Astrocyte of the spinal cord (primary cell): Measurements from ENCODE around the gene MN1.
A peak's percentile ranks its signal among the peaks of the same experiment; 100 is the strongest.

Source experiments
- DNase-seq: peaks from one replicate; pipeline ENCODE4 v3.0.0; 2011; ENCODE audit warnings: low read depth, low spot score
- H3K4me3 ChIP-seq: 2 replicates; pipeline ENCODE4 v1.5.1; 2011; ENCODE audit warnings: low read depth, mild to moderate bottlenecking, low read length, moderate library complexity
- in situ Hi-C: cut with HindIII; loops from 2 replicates; pipeline ENCODE4 v1.10.0; 2017; ENCODE audit warnings: low sequenced_read_pairs
- TF ChIP-seq, protein P1 (sequence below): IDR thresholded peaks from 2 replicates; pipeline ENCODE4 v1.5.1; 2012; ENCODE audit warnings: low read depth, mild to moderate bottlenecking, low read length, inconsistent platforms

MN1 gene

DNA sequence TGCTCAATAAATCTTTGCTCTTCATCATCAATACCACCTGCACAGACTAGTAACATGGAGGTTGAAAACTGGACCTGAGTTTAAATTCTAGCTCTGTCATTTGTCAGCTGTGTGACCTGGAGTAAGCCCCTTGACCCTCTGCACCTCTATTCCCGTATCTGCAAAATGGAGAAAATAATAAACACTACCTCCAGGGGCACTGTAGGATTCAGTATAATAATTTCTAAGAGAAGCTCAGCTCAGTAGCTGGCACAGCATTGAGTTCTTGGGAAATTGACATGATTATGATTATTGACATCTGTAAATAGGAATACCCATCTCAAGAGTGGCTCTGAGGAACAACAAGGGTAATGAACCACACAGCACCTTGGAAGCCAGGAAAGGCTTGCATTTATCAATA, 78.4 kb downstream of the MN1 start:
- TF ChIP-seq, protein P1, sequence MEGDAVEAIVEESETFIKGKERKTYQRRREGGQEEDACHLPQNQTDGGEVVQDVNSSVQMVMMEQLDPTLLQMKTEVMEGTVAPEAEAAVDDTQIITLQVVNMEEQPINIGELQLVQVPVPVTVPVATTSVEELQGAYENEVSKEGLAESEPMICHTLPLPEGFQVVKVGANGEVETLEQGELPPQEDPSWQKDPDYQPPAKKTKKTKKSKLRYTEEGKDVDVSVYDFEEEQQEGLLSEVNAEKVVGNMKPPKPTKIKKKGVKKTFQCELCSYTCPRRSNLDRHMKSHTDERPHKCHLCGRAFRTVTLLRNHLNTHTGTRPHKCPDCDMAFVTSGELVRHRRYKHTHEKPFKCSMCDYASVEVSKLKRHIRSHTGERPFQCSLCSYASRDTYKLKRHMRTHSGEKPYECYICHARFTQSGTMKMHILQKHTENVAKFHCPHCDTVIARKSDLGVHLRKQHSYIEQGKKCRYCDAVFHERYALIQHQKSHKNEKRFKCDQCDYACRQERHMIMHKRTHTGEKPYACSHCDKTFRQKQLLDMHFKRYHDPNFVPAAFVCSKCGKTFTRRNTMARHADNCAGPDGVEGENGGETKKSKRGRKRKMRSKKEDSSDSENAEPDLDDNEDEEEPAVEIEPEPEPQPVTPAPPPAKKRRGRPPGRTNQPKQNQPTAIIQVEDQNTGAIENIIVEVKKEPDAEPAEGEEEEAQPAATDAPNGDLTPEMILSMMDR, result no peak
- in situ Hi-C loops, result no loop called here
- H3K4me3 ChIP-seq, result no peak overlapping the region
- no peak for DNase-seq

DNA sequence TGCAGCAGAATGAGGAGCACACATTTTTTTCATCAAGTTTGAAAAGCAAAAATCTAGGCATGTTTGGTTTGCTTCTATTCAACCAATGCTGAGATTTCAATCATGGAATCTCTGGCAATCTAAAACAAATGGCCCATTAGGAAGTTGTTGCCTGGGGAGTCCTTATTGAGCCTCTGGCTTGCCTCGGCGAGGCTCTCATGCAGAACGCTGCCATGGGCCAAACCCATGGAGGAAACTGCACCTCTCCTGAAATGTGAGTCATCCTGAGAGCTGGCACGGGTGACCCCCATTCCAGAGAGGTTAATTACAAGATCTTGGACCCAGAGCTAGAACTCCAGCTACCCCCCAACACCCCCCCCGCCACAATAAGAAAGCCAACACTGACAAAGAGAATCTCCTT, 80.7 kb downstream of the MN1 start:
- DNase-seq, result no peak
- TF ChIP-seq, protein P1, result no peak
- in situ Hi-C loops, result no loop called here
- no peak overlapping the region for H3K4me3 ChIP-seq

DNA sequence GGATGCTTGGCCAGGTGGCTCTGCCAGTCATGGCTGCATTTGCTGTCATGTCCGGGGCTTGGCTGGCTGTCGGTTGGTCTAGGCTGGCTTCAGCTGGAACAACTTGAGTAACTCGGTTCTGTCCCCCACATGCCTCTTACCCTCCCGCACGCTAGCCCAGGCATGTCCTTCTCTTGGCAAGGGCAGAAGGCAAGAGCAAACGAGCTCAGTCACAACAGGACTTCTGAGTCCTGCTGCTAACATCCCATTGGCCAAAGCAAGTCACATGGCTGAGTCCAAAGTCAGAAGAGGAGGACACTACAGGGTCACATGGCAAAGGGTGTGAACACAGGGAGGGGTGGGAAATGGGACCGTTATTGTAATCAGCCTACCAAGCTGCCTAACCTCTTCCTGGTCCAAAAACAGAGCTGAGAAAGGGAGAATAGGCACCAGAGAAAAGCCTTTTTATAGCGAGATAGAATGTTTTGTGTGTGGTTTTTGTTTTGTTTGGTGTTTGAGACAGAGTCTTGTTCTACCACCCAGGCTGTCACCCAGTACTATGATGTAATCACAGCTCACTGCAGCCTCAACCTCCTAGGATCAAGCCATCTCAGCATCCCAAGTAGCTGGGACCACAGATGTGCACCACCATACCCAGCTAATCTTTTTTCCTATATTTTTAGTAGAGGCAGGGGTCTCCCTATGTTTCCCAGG, 81.9 kb downstream of the MN1 start:
- in situ Hi-C loops, result no loop called here
- DNase-seq, result no peak
- no peak overlapping the region for H3K4me3 ChIP-seq
- TF ChIP-seq, protein P1, result no peak

DNA sequence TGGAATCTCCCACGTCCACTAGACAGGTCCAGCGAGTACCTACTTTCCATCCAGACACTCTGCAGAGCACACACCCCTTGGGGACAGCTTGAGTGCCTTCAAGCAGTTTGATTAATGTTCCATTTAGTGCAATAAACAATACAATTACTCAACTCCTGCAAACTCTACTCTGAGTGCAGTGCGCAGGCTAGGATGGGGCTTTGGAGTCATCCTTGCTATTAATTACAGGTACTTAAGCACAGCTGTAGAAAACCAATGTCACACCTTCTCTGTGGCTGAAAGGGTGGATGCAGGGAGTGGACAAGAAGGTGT, 82.6 kb downstream of the MN1 start:
- in situ Hi-C loops, result no loop called here
- no peak for DNase-seq
- TF ChIP-seq, protein P1, result no peak
- no peak overlapping the region for H3K4me3 ChIP-seq

DNA sequence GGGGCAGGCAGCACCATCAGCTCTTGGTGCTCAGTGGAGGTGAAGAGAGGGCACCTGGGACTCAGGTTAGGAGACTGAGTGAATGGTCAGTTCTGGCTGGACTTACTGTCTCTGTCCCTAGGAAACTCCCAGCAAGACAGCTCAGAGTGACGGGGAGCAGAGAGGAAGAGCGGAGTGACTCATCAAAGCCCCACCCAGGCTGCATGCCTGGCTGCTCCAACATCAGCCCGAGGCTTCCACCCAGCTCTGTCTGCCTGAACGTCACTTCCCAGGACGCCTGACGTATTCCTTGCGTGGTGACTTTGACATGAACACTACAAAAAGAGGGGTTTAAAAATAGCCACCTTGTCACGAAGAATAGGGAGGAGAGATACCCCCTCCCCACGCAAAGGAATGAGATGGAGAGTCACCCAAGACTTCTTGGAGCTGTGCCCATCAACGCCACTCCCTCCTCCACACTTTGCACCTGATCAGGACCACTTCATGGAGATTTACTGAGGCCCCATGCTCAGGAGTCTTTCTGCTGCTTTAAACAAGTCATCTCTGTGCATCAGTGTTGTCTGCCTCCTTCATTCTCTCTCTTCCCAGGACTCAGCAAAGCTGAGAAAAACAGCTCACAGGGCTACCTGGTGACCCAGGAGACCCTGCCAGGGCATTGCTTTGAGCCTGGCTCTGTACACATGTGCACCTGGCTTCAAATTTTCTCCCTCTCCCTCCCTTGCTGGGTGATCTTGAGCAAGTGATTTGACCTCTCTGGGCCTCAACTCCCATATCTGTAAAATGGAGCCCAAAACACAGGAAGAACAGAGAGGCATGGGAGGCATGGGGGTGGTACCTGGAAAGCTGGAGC, 83.1 kb downstream of the MN1 start:
- peak; percentile 93 for DNase-seq
- no peak overlapping the region for H3K4me3 ChIP-seq
- TF ChIP-seq, protein P1, result no peak
- in situ Hi-C loops, result no loop called here

DNA sequence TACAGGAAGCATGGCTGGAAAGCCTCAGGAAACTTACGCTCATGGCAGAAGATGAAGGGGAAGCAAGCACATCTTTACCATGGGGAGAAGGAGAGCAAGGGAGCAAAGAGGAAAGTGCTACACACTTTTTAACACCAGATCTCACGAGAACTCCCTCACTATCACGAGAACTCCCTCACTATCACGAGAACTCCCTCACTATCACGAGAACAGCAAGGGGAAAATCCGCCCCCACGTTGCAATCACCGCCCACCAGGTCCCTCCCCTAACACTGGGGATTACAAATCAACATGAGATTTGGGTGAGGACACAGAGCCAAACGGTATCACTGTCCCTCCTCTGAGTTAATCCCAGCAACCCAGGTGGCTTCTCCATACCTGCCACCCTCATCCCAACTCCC, 84.5 kb downstream of the MN1 start:
- no peak for DNase-seq
- in situ Hi-C loops, result no loop called here
- H3K4me3 ChIP-seq, result no peak overlapping the region
- TF ChIP-seq, protein P1, result no peak
